Brain microvascular endothelial cell (primary cell): ENCODE data around the gene SP100.

ENCODE experiments used
- DNase-seq: peaks from one replicate; pipeline ENCODE4 v3.0.0-alpha.2; 2020
- H3K27ac ChIP-seq: fragments of 250-450 bp; sonication (Bioruptor Pico); 2 replicates; pipeline ENCODE4 v1.5.1; 2020; ENCODE audit warnings: mild to moderate bottlenecking, moderate library complexity
- H3K27me3 ChIP-seq: fragments of 250-450 bp; sonication (Bioruptor Pico); replicated peaks from 2 replicates; pipeline ENCODE4 v1.5.1; 2020; ENCODE audit warnings: mild to moderate bottlenecking
- H3K36me3 ChIP-seq: fragments of 250-450 bp; sonication (Bioruptor Pico); replicated peaks from 2 replicates; pipeline ENCODE4 v1.5.1; 2020; ENCODE audit warnings: mild to moderate bottlenecking
- H3K4me3 ChIP-seq: 2 replicates; pipeline ENCODE4 v1.5.1; 2011; ENCODE audit warnings: low read depth, mild to moderate bottlenecking, control low read depth, low read length, moderate library complexity
- in situ Hi-C: cut with HindIII; loops from 2 replicates; pipeline ENCODE4 v1.10.0; 2017; ENCODE audit warnings: low sequenced_read_pairs, low pct_ligation_motif_present
- TF ChIP-seq, protein P1 (sequence below): IDR thresholded peaks from 2 replicates; pipeline ENCODE4 v1.5.1; 2011; ENCODE audit warnings: low read depth, mild to moderate bottlenecking, moderate library complexity, low read length, control low read depth, inconsistent platforms; ENCODE audit errors: missing control alignments

The SP100 gene

DNA sequence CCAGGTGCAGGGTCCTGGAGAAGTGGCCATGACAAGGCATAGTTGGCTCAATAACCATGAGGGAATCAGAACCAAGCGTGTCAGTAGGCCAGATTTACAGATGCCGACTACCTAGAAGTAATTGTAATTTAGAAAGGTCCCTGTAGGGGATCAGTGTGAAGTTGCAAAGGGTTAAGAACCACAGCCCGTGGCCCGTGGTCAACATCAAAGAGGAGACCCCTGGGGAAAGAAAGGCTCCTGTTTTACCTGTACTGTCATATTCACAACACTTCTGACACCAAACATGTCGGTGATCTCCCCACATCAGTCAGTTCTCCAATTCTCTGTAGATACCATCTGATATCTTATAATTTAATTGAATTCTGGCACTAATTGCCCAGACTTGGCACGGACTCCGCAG is 31.0 kb downstream of the SP100 start:
- Histone ChIP-seq H3K27me3 (no peaks in the 10 kb centered on the region), H3K4me3 (no peak overlapping the region), H3K36me3 (peaks cover 72% of the 10 kb centered on the region), H3K27ac (no peak overlapping the region)
- TF ChIP-seq, protein P1, sequence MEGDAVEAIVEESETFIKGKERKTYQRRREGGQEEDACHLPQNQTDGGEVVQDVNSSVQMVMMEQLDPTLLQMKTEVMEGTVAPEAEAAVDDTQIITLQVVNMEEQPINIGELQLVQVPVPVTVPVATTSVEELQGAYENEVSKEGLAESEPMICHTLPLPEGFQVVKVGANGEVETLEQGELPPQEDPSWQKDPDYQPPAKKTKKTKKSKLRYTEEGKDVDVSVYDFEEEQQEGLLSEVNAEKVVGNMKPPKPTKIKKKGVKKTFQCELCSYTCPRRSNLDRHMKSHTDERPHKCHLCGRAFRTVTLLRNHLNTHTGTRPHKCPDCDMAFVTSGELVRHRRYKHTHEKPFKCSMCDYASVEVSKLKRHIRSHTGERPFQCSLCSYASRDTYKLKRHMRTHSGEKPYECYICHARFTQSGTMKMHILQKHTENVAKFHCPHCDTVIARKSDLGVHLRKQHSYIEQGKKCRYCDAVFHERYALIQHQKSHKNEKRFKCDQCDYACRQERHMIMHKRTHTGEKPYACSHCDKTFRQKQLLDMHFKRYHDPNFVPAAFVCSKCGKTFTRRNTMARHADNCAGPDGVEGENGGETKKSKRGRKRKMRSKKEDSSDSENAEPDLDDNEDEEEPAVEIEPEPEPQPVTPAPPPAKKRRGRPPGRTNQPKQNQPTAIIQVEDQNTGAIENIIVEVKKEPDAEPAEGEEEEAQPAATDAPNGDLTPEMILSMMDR = no peak
- DNase-seq = no peak
- in situ Hi-C loops = no loop called here

DNA sequence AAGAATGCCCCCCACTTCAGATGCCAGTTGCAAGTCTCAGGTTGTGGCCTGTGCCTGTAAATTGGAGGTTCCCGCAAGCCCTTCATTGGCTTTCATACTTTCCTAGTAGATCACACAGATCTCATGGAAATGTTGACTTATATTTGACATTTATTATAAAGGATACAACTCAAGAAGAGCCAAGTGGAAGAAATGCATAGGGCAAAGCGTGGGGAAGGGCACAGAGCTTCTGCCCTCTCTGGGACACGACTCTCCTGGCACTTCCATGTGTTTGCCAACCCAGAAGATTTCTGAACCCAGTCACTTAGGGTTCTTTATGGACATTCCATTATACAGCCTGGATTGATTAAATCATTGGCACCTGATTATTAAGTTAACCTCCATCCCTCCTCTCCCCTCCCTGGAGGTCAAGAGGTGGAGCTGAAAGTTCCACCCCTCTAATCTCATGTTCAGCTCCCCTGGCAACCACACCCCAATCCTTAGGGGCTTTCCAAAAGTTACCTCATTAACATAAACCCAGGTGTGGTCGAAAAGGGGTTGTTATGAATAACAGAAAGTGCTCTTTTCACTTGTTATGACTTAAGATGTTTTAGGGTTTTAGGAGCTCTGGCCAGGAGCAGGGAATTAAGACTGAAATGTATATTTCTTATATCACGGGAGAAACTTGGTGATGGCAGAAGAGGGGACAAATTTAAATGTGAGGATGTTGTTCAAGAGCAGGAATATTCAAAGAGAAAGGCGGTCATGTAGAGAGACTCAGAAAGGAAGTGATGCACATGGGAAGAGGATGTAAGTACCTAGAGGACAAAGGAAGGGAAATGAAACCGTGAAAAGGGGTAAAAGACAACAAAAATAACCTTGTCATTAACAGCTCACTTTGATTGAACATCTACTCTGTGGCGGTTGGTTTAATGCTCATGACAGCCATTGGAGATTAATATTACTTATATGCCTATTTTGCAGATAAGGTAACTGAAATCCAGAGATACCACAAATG is 31.8 kb downstream of the SP100 start:
- TF ChIP-seq, protein P1 = no peak
- in situ Hi-C loops = no loop called here
- H3K36me3 ChIP-seq = peaks cover 71% of the 10 kb centered on the region

DNA sequence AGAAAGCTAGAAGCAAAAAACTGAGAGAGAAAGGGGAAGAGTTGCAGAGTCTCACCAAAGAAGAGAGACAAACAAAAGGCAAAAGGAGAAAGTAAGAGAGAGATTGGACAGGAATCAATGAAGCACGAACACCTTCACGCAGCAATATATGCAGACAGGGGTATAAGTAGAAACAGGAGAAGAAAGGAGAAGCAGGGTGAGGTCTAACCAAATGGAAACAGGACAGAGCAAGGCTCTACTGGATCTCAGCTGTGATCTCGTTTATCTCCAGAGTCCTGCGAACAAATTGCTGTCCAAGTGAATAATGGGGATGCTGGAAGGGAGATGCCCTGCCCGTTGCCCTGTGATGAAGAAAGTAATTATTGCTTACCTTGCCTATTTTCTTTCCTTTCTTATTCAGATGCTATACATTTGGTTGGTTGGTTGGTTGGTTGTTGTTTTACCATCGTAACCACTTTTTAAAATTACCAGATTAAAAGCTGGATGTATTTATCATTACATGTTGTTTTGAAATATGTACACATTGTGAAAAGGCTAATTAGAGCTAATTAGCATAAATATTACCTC is 34.0 kb downstream of the SP100 start:
- TF ChIP-seq, protein P1 = no peak
- peaks cover 60% of the 10 kb centered on the region for H3K36me3 ChIP-seq
- H3K27me3 ChIP-seq = no peaks in the 10 kb centered on the region
- in situ Hi-C loops = no loop called here
- no peak for DNase-seq
- H3K4me3 ChIP-seq = no peak overlapping the region
- no peak overlapping the region for H3K27ac ChIP-seq

More for the DNA sequence above, 31.8 kb downstream of the SP100 start:
- H3K27me3 ChIP-seq = no peaks in the 10 kb centered on the region
- no peak overlapping the region for H3K27ac ChIP-seq
- DNase-seq = no peak
- H3K4me3 ChIP-seq = no peak overlapping the region

DNA sequence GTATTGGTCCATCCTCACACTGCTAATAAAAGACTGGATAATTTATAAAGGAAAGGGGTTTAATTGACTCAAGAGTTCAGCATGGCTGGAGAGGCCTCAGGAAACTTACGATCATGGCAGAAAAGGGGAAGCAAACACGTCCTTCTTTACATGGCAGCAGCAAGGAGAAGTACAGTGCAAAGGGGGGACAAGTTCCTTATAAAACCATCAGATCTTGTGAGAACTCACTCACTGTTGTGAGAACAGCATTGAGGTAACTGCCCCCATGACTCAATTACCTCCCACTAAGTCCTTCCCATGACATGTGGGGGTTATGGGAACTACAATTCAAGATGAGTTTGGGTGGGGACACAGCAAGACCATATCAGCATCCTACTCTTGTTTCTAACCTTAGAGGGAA is 37.0 kb downstream of the SP100 start:
- Histone ChIP-seq H3K36me3 (peaks cover 44% of the 10 kb centered on the region), H3K27ac (no peak overlapping the region), H3K4me3 (no peak overlapping the region), H3K27me3 (no peaks in the 10 kb centered on the region)
- DNase-seq = no peak
- in situ Hi-C loops = no loop called here
- TF ChIP-seq, protein P1 = no peak

DNA sequence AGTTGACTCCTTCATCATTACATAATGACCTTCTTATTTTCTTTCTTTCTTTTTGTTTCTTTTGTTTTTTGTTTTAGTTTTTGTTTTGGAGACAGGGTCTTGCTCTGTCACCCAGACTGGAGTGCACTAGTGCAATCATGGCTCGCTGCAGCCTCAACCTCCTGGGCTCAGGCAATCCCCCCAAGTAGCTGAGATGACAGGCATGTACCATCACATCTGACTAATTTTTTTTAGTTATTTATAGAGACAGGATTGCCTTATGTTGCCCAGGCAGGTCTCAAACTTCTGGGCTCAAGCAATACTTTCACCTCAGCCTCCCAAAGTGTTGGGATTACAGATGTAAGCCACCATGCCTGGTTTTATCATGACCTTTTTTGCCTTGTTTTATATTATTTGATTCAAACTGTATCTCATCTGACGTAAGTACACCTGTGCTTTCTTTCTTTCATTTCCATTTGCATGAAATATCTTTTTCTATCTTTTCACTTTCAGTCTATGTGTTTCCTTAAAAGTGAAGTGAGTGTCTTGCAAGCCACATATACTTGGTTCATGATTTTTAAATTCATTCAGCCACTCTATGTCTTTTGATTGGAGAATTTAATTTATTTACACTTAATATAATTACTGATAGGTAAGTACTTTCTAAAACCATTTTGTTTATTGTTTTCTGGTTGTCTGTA is 39.1 kb downstream of the SP100 start:
- in situ Hi-C loops = no loop called here
- DNase-seq = no peak
- H3K27me3 ChIP-seq = no peaks in the 10 kb centered on the region
- TF ChIP-seq, protein P1 = no peak
- peaks cover 33% of the 10 kb centered on the region for H3K36me3 ChIP-seq
- H3K27ac ChIP-seq = no peak overlapping the region
- no peak overlapping the region for H3K4me3 ChIP-seq
